SHP77 treated with DMSO at 0.1 percent for 48 hours (cell line): ENCODE results near the gene PLCB3.

Source experiments
- DNase-seq: peaks from one replicate; lab custom pipeline; 2025; lab: John Stamatoyannopoulos, UW

The PLCB3 gene

DNA sequence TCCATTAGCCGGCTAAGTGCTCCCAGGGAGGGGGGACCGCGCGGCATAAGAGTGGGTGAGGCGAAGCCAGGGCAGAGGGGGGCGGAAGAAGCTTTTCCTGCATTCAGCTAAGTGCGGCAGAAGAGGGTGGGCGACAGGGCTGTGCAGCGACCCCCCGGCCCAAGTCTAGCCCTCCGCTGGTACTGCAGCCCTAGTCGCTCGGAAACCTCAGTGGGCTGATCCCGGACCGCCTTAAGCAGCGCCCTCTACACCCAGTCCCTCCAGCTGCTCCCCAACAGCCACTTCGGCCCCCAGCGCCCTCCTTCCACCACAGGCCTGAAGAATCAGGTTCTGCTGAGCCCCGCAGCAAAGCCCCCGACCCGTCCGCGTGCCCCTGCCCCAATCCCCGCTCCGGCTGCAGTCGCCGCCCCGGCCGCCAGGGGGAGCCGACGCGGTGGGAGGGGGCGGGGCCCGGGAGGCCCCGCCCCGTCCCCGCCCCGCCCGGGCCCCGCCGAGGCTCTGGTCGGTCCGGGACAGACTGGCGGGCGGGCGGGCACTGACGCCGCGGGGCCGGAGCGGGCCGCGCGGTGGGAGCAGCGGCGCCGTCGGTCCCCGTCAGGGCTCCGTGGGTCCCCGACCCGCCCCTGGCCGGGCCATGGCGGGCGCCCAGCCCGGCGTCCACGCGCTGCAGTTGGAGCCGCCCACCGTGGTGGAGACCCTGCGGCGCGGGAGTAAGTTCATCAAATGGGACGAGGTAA lies at the start of gene PLCB3:
Gene PLCB3, plus strand, starts transcription at position 515 of the 737 bp plus-strand sequence. Its CDS starts 120 bp downstream, at position 635.
- DNase-seq, result no peak

DNA sequence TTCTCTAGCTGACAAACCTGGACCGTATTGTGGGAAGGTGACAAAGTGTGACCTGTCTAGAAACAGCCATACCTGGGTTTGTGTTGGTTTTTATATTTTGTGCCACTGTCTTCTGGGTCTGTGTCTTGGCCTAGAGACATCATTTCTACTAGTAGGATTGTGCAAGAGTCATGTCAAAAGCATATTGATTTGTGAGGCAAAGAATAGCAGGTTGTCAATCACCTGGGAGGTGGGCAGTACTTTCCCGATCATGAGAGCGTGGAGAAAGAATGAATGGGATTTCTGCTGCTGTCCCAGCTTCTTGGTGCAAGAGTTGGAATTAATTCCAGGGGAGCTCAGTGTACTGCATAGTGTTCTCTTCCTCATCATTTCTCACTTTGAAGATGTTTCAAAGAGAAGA lies 49.8 kb upstream of the PLCB3 start:
- DNase-seq, result no peak

DNA sequence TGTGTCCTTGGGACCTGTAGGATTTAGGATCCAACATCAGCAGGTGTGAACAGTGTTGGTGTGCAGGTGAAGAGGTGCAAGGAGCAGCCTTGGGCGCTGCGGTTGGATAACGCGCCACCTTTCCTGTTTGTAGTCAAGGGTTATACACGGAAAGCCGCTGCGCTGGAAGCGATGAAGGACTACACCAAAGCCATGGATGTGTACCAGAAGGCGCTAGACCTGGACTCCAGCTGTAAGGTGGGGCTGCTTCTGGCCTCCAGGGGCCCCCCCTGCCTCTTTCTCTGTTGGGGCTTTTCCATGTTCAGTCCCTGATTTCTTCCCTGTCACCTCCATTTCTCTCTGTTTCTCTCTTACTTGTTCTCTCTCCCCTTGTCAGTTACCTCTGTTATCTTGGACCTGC lies 48.3 kb upstream of the PLCB3 start:
- DNase-seq, result no peak

DNA sequence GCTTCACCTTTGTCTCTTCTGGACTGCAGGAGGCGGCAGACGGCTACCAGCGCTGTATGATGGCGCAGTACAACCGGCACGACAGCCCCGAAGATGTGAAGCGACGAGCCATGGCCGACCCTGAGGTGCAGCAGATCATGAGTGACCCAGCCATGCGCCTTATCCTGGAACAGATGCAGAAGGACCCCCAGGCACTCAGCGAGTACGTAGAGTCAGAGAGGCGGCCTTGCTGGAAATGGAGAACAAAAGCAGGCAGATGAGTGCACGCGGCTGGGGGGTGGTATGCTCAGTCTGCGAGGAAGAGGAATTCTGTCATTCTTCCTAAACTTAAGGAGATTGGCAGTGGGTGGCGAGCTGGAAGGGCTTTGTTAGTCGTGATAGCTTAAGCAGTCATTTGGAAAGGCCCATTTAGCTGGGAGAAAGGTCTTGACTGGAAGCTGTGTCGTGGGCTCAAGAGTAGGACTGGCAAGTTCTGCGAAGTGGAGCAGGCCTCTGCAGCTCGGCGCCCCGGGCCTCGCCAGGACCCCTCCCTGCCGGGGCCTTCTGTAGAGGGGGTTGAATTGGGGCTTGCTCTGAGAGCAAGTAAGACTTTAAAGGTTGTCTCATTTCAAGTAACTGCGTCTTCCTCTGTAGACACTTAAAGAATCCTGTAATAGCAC lies 47.8 kb upstream of the PLCB3 start:
- DNase-seq, result no peak

DNA sequence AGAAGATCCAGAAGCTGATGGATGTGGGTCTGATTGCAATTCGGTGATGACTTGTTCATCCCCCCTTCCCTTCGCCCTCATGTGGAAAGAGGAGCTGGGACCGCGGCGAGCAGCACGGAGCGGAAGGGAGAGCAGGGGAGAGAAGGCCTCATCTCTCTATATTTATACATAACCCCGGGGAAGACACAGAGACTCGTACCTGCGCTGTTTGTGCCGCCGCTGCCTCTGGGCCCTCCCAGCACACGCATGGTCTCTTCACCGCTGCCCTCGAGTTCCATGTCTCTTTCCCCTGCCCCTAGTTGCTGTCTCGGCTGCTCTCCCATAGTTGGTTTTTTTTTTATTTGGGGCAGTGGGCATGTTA lies 47.3 kb upstream of the PLCB3 start:
- no peak for DNase-seq

DNA sequence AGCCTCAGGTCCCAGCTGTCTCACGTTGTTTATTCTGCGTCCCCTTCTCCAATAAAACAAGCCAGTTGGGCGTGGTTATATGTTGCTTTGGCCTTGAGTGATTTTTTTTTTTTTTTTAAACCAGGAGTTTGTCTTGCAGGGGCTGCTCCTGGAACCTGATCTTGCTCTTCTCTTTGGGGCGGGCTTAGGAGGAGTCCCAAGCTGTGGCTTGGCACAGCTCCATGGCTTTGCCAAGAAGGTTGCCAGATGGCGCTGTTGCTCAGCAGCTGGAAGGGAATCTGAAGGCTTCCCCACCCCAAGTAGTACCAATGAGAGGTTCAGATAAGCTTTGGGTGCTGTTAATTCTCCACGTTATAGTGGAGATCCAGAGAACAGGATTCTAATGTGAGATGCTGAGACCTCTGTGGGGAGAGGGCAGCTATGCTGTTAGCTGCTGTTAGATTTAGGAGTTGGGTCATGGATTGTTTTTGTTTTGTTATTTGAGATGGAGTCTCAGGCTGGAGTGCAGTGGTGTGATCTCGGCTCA lies 46.8 kb upstream of the PLCB3 start:
- peak; percentile 18 for DNase-seq

DNA sequence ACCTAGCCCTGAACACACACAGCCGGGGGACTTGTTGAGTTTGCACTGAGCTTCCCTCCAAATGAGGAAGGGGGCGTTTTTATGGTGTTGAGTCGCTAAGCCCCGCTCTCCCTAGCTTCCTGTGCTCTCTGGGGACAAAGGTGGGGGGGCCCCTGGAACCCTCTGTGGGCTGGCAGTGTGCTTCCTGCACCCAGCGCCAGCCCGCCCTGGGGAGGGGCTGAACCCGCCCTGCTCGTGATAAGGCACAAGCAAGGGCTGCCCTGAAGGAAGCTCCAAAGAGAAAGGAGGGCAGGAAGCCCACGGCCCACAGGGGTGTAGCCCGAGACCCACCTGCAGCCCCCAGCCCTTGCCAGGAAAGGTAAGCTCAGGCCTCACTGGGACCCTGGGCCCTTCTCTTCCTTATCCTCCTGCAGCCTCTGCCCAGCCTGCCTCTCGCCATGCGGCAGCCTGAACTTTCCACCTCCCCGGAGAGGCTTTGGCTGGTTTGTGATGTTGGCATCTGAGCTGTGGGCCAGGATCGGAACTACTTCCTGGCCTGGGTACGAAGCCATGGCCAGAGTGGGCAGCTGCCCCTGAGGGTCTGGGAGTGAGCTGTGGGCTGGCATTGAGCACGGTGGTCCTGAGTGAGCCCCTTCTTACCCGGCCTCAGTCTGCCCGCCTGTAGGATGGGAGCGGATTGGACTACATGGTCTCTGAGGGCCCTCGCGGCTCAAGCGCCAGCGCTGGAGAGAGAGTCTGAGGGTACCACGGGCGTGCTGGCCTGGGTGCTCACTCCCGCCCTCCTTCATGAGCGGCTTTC lies 44.7 kb upstream of the PLCB3 start, which contains the start of gene FERMT3:
Gene FERMT3, plus strand, starts transcription at position 265 of the 799 bp plus-strand sequence. CDS start 644 bp downstream, outside the sequence.
- no peak for DNase-seq

DNA sequence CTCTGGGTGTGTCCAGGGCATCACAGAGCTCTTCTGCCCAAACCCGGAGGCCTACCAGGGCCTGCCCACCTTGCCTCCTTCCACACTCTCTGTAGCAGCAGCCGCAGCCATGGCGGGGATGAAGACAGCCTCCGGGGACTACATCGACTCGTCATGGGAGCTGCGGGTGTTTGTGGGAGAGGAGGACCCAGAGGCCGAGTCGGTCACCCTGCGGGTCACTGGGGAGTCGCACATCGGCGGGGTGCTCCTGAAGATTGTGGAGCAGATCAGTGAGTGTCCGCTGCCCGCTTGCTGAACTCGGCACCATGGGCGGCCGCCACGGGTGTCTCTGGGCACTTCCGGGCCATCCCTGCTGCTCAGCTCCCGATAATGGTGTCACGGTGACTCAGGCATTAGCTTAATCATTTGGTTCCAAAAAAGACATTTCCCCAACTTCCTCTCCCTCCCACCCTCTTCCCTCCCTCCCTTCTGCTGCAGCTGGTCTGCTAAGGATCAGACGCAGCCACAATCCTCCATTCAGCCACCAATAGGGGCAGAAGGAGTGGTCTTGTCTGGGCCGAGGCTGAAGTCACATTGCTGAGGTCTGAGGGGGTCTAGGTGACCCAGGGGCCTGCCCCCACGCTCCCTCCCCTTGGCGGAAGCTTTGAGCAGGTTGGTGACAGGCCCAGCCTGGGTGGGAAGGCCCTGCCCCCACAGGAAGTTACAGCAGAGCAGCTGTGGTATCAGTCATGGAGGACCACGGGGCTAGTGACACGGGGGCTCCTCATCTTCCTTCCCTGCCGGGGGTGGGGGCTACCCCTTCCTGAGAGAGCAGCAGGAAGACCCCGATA lies 43.9 kb upstream of the PLCB3 start:
- DNase-seq, result no peak

DNA sequence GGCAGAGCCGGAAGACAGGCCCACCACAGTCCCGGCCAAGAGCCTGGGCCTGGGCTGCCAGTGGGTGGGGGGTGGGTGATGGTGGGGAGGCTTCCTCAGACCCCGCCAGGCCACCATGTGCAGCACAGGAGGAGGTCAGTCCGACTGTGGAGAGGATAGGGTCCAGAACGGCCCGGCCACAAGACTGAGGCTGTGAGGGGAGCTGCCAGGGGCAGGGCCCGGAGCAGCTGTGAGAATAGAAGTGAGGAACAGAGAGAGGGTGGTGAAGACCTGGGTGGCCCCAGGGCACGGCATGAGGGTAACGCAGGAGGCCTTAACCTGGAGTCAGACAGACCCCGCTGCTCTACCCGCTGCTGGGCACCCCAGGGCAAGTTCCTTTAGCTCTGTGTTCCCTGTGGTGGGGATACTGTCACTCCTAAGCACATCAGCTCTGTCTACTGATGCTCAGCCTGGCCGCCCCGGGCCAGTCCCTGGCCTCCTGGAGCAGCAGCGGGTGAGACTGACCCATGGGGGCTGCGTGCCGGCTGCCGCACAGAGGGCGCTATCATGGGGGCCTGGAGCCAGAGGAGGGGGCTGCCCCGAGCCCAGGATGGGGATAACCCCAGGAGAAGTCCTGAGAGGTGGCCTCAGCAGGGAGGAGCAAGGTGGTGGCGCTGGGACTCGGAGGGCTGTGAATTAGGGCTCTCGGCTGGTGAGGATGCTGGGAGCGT lies 43.1 kb upstream of the PLCB3 start:
- no peak for DNase-seq

DNA sequence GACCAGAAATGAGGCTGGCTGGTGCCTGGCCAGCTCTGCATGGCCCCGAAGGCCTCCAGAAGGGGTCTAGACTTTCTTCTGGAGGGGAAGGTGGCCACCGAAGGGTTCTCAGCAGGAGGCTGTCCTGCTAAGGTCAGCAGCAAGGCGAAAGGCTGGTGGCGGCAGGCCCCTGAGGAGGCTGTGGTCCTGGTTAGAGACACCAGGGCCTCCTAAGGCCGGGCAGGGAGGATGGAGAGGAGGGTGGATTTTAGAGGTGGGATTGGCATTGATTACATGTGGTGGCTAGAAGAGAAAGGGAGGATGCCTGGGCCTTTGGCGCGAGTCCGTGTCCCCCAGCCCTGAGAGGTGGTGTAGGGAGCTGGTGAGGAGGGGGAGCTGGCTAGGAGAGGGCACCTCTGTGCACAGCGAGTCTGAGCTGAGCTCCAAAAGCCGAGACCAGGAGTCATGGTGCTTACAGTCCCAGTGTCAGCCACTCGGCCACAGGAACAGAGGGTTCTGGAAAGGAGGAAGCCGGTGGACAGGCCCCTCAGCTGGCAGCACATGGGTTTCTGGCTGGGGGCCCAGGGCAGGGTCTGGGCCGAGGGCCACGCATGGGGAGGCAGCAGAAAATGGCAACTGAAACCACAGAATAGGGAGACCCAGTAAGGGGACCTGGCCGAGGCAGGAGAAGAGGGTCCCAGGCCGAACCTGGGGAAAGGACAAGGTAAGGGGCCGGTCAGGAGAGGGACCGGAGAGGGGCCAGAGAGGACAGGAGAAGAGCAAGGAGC lies 42.4 kb upstream of the PLCB3 start:
- no peak for DNase-seq

DNA sequence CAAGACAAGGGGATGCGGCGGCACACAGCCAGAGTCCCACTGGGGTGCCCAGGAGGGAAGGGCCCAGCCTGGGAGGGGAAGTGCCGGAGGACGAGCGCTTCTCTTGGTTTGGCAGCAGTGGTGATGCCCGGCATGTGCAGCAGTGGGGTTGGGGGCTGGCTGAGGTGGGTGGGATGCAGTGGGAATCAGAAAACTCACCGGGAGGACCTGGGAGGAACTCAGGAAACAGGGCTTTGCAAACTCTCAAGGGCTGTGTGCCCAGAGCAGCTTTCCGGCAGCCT lies 41.8 kb upstream of the PLCB3 start:
- DNase-seq, result no peak

DNA sequence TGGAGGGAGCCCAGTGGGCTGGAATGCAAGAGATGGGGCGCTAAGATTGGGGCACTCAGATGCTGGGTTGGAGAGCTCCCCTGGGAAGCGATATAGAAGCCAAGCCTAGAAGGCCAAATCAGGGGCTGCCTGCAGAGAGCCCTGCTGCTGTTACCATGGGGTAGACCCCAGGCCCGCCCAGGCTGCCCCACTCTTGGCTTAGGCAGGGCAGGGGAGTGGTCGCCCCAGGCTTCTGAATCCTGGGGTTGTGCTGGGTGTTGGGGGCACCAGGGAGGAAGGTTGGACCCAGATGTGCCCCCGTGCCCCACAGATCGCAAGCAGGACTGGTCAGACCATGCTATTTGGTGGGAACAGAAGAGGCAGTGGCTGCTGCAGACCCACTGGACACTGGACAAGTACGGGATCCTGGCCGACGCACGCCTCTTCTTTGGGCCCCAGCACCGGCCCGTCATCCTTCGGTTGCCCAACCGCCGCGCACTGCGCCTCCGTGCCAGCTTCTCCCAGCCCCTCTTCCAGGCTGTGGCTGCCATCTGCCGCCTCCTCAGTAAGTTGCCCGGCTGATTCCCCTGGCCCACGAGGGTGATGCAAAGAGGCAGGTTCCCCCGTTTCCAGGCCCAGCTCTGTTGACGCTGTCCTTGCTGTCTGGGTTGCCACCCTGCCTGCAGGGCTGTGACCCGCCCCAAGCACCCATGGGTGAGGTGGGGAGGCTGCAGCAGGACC lies 40.9 kb upstream of the PLCB3 start:
- no peak for DNase-seq

DNA sequence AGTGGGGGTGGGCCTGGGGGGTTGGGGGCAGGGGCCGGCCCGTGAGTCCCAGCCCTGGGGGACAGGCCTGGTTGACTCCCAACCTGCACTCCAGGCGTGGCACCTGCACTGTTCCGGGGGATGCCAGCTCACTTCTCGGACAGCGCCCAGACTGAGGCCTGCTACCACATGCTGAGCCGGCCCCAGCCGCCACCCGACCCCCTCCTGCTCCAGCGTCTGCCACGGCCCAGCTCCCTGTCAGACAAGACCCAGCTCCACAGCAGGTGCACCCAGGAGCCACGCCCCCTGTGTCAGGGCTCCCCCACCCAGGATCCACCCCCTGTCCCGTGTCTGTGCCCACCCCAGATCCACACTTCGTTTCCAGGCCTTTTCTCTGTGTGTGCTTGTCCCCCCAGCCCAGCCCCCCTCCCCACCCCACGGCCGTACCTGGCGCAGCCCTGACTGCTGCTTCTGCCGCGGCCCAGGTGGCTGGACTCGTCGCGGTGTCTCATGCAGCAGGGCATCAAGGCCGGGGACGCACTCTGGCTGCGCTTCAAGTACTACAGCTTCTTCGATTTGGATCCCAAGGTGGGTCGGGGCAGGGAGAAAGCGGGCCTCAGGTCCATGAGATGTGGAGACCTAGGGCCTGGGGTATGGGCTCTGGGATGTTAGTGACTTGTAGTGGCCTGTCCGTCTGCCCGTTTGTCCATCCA lies 40.0 kb upstream of the PLCB3 start:
- no peak for DNase-seq

DNA sequence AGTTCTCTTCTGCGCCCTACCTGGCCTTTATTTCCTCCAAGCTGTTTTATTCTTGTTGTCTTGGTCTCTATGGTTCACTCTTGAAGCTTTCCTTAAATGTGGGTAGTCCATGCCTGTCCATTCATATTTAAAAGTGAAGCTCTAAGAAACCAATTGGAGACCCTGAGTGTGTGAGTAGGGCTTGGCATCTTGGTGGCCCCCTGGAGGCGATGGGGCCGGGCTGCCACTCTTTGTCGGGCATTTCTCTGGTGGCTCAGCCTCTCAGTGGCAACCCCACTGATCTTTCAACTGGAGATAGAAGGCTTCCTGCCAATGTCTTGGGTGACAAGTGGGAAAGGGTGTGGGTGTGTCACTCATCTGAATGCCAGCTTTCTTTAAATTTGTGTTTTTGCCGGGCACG lies 34.5 kb upstream of the PLCB3 start:
- DNase-seq, result no peak

DNA sequence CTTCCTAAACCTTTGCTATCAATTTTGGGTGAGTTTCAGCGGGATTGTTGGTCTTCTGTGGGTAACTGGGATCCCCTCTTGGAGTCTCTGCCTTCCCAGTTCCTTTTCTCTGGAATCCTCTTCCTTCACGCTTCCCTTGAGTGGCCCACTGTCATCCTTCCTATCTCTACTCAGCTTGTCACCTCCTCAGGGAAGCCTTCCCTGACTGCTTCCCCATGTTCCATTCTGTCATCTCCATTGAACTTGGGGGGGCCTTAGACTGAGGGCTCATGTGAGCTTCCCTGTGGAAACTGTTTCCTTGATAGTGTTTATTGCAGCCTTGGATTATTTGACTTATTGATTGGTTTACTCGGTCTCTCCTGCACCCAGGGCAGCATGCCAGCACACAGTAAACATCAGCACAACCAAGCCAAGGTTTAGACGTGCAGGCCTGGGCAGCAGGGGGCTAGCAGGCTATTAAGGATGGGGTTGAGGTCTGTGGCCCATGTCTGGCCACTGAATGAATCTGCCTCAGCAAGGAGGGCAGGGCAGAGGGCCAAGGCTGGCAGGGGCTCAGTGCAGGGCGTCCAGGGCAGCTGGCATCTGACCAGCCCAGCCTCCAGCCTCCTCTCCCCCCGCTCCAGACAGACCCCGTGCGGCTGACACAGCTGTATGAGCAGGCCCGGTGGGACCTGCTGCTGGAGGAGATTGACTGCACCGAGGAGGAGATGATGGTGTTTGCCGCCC lies 32.5 kb upstream of the PLCB3 start:
- no peak for DNase-seq

DNA sequence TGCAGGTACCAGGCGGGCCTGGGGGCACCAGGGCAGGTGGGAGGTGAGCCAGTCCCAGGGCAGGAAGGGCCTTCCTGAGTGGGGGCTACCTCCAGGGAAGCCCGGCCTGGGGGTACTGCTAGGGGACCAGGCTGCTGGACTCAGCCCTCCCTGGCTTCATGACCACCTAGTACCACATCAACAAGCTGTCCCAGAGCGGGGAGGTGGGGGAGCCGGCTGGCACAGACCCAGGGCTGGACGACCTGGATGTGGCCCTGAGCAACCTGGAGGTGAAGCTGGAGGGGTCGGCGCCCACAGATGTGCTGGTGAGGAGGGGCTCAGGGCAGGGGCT lies 32.0 kb upstream of the PLCB3 start:
- no peak for DNase-seq

DNA sequence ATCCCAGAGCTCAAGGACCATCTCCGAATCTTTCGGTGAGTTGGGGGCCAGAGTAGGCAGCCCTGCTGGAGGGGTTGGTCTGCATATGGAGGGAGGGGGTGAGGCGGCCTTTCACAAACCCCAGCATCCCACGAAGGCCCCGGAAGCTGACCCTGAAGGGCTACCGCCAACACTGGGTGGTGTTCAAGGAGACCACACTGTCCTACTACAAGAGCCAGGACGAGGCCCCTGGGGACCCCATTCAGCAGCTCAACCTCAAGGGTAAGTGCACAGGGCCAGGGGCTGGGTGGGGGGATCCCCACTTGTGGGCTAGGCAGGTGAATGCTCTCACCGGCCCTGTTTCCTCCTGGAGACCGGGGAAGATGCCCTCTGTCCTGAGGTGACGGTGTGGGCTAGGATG lies 31.6 kb upstream of the PLCB3 start:
- DNase-seq, result no peak

DNA sequence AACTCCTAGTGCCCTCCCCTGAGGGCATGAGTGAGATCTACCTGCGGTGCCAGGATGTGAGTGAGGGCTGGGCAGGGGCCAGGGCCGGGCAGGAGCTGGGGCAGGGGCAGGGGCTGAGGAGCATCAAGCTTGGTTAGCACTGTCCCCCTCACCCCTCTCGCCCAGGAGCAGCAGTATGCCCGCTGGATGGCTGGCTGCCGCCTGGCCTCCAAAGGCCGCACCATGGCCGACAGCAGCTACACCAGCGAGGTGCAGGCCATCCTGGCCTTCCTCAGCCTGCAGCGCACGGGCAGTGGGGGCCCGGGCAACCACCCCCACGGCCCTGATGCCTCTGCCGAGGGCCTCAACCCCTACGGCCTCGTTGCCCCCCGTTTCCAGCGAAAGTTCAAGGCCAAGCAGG lies 31.1 kb upstream of the PLCB3 start:
- DNase-seq, result no peak

DNA sequence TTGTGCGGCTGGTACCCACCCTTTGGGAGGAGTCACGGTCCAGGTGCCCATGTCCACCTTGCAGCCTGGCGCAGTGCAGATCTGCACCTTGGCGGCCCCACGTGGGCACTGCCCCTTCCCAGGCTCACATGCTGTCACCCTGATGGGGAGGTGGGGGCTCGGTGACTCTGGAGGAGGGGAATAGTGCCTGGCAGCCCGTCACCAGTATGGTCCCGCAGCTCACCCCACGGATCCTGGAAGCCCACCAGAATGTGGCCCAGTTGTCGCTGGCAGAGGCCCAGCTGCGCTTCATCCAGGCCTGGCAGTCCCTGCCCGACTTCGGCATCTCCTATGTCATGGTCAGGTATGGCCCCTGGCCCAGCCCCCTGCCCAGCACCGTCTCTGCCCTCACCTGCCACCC lies 30.5 kb upstream of the PLCB3 start:
- no peak for DNase-seq
